K562 (cell line): ENCODE results near the gene TGFBR3L. TPM values are rescaled to one million over a fixed set of nuclear protein-coding genes. Genes with fewer than 3 reads are reported as not detected.
A peak's percentile ranks its signal among the peaks of the same experiment; 100 is the strongest.

Experiments used
- CBFB ChIP-seq: sonication (generic); formaldehyde crosslinking; IDR thresholded peaks from 2 replicates; pipeline ENCODE4 v1.4.0; 2020; ENCODE audit warnings: mild to moderate bottlenecking, missing genetic modification reagents
- CLOCK ChIP-seq: fragments of 250-450 bp; sonication (Bioruptor Pico); IDR thresholded peaks from 2 replicates; pipeline ENCODE4 v1.4.0; 2020; ENCODE audit warnings: mild to moderate bottlenecking, moderate library complexity, borderline replicate concordance
- E2F4 ChIP-seq: sonication (generic); formaldehyde crosslinking; IDR thresholded peaks from 2 replicates; pipeline ENCODE4 v1.8.0; 2022; ENCODE audit warnings: mild to moderate bottlenecking, low read depth, missing genetic modification reagents
- LARP7 ChIP-seq: fragments of 450-650 bp; IDR thresholded peaks from 2 replicates; pipeline ENCODE4 v1.6.1; 2016
- NR2C2 ChIP-seq, 2 experiments: fragments of 200-800 bp in 1 of 2; sonication (Bioruptor generic) in 1 of 2; sonication (generic) in 1 of 2; formaldehyde crosslinking in 1 of 2; IDR thresholded peaks; 2 replicates each; pipeline versions ENCODE4 v1.6.1 to v1.8.0; 2016 to 2022; ENCODE audit warnings: mild to moderate bottlenecking in 1 of 2, missing compliant biosample characterization in 1 of 2, missing genetic modification characterization in 1 of 2, missing genetic modification reagents in 1 of 2
- PRDM10 ChIP-seq: fragments of 450-650 bp; IDR thresholded peaks from 2 replicates; pipeline ENCODE4 v1.6.1; 2018; ENCODE audit not compliant: partially characterized antibody
- RBM14 ChIP-seq: fragments of 200-400 bp; formaldehyde crosslinking; IDR thresholded peaks from 2 replicates; pipeline ENCODE4 v1.6.1; 2018; ENCODE audit warnings: low read depth, mild to moderate bottlenecking, low read length, moderate library complexity, borderline replicate concordance; ENCODE audit not compliant: insufficient read depth
- RBM17 ChIP-seq: fragments of 200-400 bp; formaldehyde crosslinking; IDR thresholded peaks from 2 replicates; pipeline ENCODE4 v1.6.1; 2017; ENCODE audit warnings: low read depth, mild to moderate bottlenecking, low read length, borderline replicate concordance
- RBM25 ChIP-seq: fragments of 200-400 bp; formaldehyde crosslinking; IDR thresholded peaks from 2 replicates; pipeline ENCODE4 v1.6.1; 2018; ENCODE audit warnings: low read length, low read depth, moderate library complexity; ENCODE audit not compliant: severe bottlenecking
- TRIM24 ChIP-seq, 2 experiments: fragments of 450-650 bp; IDR thresholded peaks; 2 replicates each; pipeline ENCODE4 v1.6.1; 2016
- XRCC4 ChIP-seq: IDR thresholded peaks from one replicate; pipeline ENCODE4 v1.6.1; 2011; ENCODE audit not compliant: insufficient read depth, insufficient read length; ENCODE audit errors: extremely low read depth
- ZFP91 ChIP-seq: sonication (generic); formaldehyde crosslinking; IDR thresholded peaks from 2 replicates; pipeline ENCODE4 v1.8.0; 2022; ENCODE audit warnings: mild to moderate bottlenecking, missing genetic modification reagents
- ZKSCAN8 ChIP-seq: fragments of 200-800 bp; sonication (Bioruptor generic); IDR thresholded peaks from 2 replicates; pipeline ENCODE4 v1.6.1; 2016; ENCODE audit warnings: missing genetic modification characterization, missing compliant biosample characterization
- ZNF639 ChIP-seq, 2 experiments: fragments of 200-800 bp in 1 of 2; sonication (Bioruptor generic) in 1 of 2; sonication (generic) in 1 of 2; formaldehyde crosslinking in 1 of 2; IDR thresholded peaks in 1 of 2; conservative IDR thresholded peaks in 1 of 2; 2 replicates each; pipeline versions ENCODE4 v1.5.0 to v1.6.1; 2016 to 2020; ENCODE audit warnings: missing compliant biosample characterization in 1 of 2, missing genetic modification characterization in 1 of 2, missing genetic modification reagents in 1 of 2
- ZNF79 ChIP-seq: fragments of 250-450 bp; sonication (Bioruptor Pico); IDR thresholded peaks from 2 replicates; pipeline ENCODE4 v1.4.0; 2020; ENCODE audit warnings: low read depth, mild to moderate bottlenecking, moderate library complexity
- polyA plus RNA-seq, 8 experiments: library from polyadenylated mRNA; depleted of rRNA in 4 of 8; stranded (reverse) in 5 of 8; unstranded in 3 of 8; fragments of >200 nt; fragmentation: Nextera tagmentation in 2 of 8; fragmentation: Illumina TruSeq in 1 of 8; extraction: Ambion mirVana in 2 of 8; extraction: Trizol in 1 of 8; gene quantifications; 2 replicates each; pipeline versions ENCODE4 v1.2.1 to v1.2.3, GENCODE V29; 2011 to 2014; ENCODE audit warnings: inconsistent platforms in 1 of 8, missing spikeins in 1 of 8
- total RNA-seq, 7 experiments: library from RNA; depleted of rRNA in 6 of 7; stranded (reverse); fragments of >200 nt in 6 of 7; fragmentation: Illumina TruSeq in 2 of 7; extraction: Trizol in 2 of 7; gene quantifications; 2 replicates each; pipeline versions ENCODE4 v1.2.1 to v1.2.3, GENCODE V29; 2011 to 2021; ENCODE audit warnings: low replicate concordance in 1 of 7

TGFBR3L gene
- total and polyA plus RNA-seq, 9 of the 15 experiments (the other 6 are each of a cell fraction or from before 2014, with no cell fraction given), result not detected

GRCh38 chr19:7925171-7925851 is 10.7 kb downstream of the TGFBR3L start (continued):
- TF ChIP-seq PRDM10, result no peak
- TF ChIP-seq TRIM24 (IDR thresholded peaks at IDR 0.05), result no peak
- no peak for TF ChIP-seq LARP7
- TF ChIP-seq NR2C2 (CRISPR knock-in tag; IDR thresholded peaks at IDR 0.05), result no peak; the same call in 1 of the 2 replicates
- TF ChIP-seq NR2C2 (tag; IDR thresholded peaks at IDR 0.05), result no peak; the same call in 1 of the 2 replicates
- TF ChIP-seq ZNF639 (CRISPR knock-in tag; conservative IDR thresholded peaks at IDR 0.05 in 1 of 2, IDR thresholded peaks at IDR 0.05 in 1 of 2), result no peak
- TF ChIP-seq RBM25, result no peak
- TF ChIP-seq XRCC4, result no peak
- no peak for TF ChIP-seq ZNF79
- TF ChIP-seq E2F4 (CRISPR knock-in tag), result peak; percentile 80
- no peak for TF ChIP-seq CBFB (CRISPR knock-in tag)
- TF ChIP-seq RBM14, result no peak
- no peak for TF ChIP-seq RBM17
- no peak for TF ChIP-seq CLOCK (CRISPR knock-in tag)
- TF ChIP-seq ZKSCAN8 (CRISPR knock-in tag), result no peak
- no peak; the same call in 1 of the 2 replicates for TF ChIP-seq ZFP91 (CRISPR knock-in tag)
